ENCODE measurements around the gene TMEM147.

TMEM147 gene

DNA sequence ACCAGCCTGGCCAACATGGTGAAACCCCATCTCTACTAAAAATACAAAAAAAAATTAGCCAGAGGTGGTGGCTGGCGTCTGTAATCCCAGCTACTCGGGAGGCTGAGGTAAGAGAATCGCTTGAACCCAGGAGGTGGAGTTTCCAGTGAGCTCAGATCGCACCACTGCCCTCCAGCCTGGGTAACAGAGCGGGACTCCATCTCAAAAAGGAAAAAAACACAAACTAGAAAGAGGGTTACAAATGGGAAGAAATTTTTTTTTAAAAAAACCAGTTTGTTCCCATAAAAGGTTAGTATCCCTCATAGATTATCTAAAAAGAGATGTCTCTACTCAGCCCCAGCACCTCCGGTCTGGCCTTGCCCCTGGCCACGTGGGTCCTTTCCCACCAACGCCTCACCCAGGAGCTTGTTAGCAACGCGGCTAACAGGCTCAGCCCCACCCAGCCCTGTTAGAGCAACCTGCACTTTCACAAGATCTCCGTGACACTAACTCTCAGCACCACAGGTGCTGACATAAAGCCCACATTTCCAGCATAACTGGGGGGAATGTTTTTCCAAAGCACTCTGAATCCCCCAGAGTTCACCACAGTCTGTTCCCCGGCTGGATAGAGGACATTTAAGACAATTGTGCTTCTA, 36.3 kb upstream of the TMEM147 start:
- Histone ChIP-seq H3K9me3 (ENCODE audit: insufficient read depth, low read length, severe bottlenecking) (no peaks in the 10 kb centered on the region), H3K79me2 (ENCODE audit: insufficient read depth, low read length) (no peaks in the 10 kb centered on the region), H3K27ac (ENCODE audit: low read length) (no peak overlapping the region), H3K4me2 (ENCODE audit: insufficient read depth, low read length) (no peak overlapping the region), H3K27me3 (ENCODE audit: insufficient read depth, low read length, poor library complexity) (peaks cover 45% of the 10 kb centered on the region), H3K4me1 (ENCODE audit: insufficient read depth, low read length) (no peaks in the 10 kb centered on the region), H3K4me3 (ENCODE audit: low read depth in 1 of 2, low read length in 2 of 2) (no peak overlapping the region), H3K9ac (ENCODE audit: low read depth, low read length) (no peak overlapping the region), H3K36me3 (ENCODE audit: insufficient read depth, low read length) (no peaks in the 10 kb centered on the region), H2AFZ (ENCODE audit: low read depth, low read length) (no peak overlapping the region), H4K20me1 (ENCODE audit: insufficient read depth, low read length) (no peaks in the 10 kb centered on the region; the same call in 1 of the 2 replicates)
- DNase-seq (no peak), ATAC-seq (ENCODE audit: insufficient read depth, low read depth) (no peak)
- TF ChIP-seq EZH2 (IDR thresholded peaks at IDR 0.05; ENCODE audit: borderline replicate concordance, low read depth, low read length, severe bottlenecking), result no peak
- TF ChIP-seq, protein P1, sequence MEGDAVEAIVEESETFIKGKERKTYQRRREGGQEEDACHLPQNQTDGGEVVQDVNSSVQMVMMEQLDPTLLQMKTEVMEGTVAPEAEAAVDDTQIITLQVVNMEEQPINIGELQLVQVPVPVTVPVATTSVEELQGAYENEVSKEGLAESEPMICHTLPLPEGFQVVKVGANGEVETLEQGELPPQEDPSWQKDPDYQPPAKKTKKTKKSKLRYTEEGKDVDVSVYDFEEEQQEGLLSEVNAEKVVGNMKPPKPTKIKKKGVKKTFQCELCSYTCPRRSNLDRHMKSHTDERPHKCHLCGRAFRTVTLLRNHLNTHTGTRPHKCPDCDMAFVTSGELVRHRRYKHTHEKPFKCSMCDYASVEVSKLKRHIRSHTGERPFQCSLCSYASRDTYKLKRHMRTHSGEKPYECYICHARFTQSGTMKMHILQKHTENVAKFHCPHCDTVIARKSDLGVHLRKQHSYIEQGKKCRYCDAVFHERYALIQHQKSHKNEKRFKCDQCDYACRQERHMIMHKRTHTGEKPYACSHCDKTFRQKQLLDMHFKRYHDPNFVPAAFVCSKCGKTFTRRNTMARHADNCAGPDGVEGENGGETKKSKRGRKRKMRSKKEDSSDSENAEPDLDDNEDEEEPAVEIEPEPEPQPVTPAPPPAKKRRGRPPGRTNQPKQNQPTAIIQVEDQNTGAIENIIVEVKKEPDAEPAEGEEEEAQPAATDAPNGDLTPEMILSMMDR (IDR thresholded peaks at IDR 0.05; ENCODE audit: borderline replicate concordance, extremely low read depth, low read length, poor library complexity, severe bottlenecking), result no peak

DNA sequence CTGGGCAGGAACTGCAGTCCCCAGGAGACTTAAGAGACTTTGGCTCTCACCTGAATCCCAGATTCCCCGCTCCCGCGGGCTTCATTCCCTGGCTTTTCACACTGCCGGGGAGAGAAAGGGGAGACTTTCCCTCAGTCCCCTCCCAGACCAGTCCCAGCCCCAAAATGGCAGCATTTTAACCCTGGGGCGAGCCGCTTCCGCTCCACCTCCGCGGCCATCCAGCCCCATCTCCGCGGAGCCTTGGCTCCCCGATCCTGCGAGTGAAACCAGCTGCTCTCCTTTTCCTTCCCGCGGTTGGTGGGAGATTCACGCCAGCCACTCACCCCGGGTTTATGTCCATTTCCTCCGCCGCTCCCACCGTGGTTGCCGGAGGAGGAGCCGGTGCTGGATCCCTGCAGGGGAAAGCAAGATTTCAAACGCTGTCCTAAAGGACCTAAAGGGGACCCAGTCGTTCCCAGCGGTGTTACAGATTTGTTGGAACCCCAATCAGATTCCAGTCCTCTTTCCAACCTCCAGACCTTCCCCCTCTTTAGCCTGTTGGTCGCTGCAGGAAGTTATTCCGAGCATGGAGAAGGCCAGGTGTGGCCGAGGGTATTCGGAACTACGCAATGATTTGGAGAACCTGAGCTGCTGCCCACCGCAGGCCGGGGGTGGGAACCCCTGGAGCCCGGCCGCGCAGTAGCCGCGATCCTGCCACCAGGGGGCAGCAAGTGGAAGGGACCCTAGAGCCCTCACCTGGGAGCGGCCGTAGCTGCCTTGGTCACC, 35.4 kb upstream of the TMEM147 start:
- no peak overlapping the region for H3K4me3 ChIP-seq (ENCODE audit: low read depth in 1 of 2, low read length in 2 of 2)
- no peak overlapping the region for H2AFZ ChIP-seq (ENCODE audit: low read depth, low read length)
- TF ChIP-seq, protein P1 (IDR thresholded peaks at IDR 0.05; ENCODE audit: borderline replicate concordance, extremely low read depth, low read length, poor library complexity, severe bottlenecking), result peak; percentile 91
- no peak for TF ChIP-seq EZH2 (IDR thresholded peaks at IDR 0.05; ENCODE audit: borderline replicate concordance, low read depth, low read length, severe bottlenecking)
- H3K4me1 ChIP-seq (ENCODE audit: insufficient read depth, low read length), result no peaks in the 10 kb centered on the region
- H3K4me2 ChIP-seq (ENCODE audit: insufficient read depth, low read length), result no peak overlapping the region
- peaks cover 45% of the 10 kb centered on the region for H3K27me3 ChIP-seq (ENCODE audit: insufficient read depth, low read length, poor library complexity)
- no peak overlapping the region for H3K27ac ChIP-seq (ENCODE audit: low read length)
- no peaks in the 10 kb centered on the region for H3K9me3 ChIP-seq (ENCODE audit: insufficient read depth, low read length, severe bottlenecking)
- H3K79me2 ChIP-seq (ENCODE audit: insufficient read depth, low read length), result no peaks in the 10 kb centered on the region
- H3K36me3 ChIP-seq (ENCODE audit: insufficient read depth, low read length), result no peaks in the 10 kb centered on the region
- H4K20me1 ChIP-seq (ENCODE audit: insufficient read depth, low read length), result no peaks in the 10 kb centered on the region; the same call in 1 of the 2 replicates
- H3K9ac ChIP-seq (ENCODE audit: low read depth, low read length), result no peak overlapping the region
- peak; percentile 59 for DNase-seq
- peak; percentile 84 for ATAC-seq (ENCODE audit: insufficient read depth, low read depth)

DNA sequence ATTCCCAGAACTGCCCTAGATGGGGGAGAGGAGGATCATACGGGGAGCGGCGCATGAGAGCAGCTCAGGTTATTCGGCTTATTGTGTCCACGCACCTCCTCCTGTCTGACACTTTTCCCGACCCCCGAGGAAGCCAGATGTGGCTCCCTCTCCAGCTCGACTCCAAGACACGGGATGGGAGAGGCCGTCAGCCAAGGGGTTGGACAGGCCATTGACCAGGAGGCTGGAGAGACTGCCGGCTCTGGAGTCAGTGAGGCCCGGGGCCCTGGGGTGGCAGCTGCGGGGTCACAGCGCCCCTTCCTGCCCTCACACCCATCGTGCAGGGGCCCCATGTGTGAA, 34.8 kb upstream of the TMEM147 start:
- no peak overlapping the region for H3K4me3 ChIP-seq (ENCODE audit: low read depth in 1 of 2, low read length in 2 of 2)
- H3K27ac ChIP-seq (ENCODE audit: low read length), result no peak overlapping the region
- no peaks in the 10 kb centered on the region for H3K9me3 ChIP-seq (ENCODE audit: insufficient read depth, low read length, severe bottlenecking)
- no peak overlapping the region for H3K4me2 ChIP-seq (ENCODE audit: insufficient read depth, low read length)
- H3K36me3 ChIP-seq (ENCODE audit: insufficient read depth, low read length), result no peaks in the 10 kb centered on the region
- H3K27me3 ChIP-seq (ENCODE audit: insufficient read depth, low read length, poor library complexity), result peaks cover 42% of the 10 kb centered on the region
- H3K79me2 ChIP-seq (ENCODE audit: insufficient read depth, low read length), result no peaks in the 10 kb centered on the region
- TF ChIP-seq EZH2 (IDR thresholded peaks at IDR 0.05; ENCODE audit: borderline replicate concordance, low read depth, low read length, severe bottlenecking), result no peak
- TF ChIP-seq, protein P1 (IDR thresholded peaks at IDR 0.05; ENCODE audit: borderline replicate concordance, extremely low read depth, low read length, poor library complexity, severe bottlenecking), result no peak
- ATAC-seq (ENCODE audit: insufficient read depth, low read depth) (no peak), DNase-seq (no peak)
- H3K9ac ChIP-seq (ENCODE audit: low read depth, low read length), result no peak overlapping the region
- no peaks in the 10 kb centered on the region for H3K4me1 ChIP-seq (ENCODE audit: insufficient read depth, low read length)
- H4K20me1 ChIP-seq (ENCODE audit: insufficient read depth, low read length), result no peaks in the 10 kb centered on the region; the same call in 1 of the 2 replicates
- no peak overlapping the region for H2AFZ ChIP-seq (ENCODE audit: low read depth, low read length)

All from DND-41 (cell line).